Lung microvascular endothelial cell (primary cell): ENCODE results near the gene MAP2K7. TPM values are rescaled to one million over a fixed set of nuclear protein-coding genes. Genes with fewer than 3 reads are reported as not detected.

ENCODE experiments used
- DNase-seq, 2 donors: peaks; one replicate each; pipeline versions ENCODE4 v3.0.0 to v3.0.0-alpha.2; 2010; ENCODE audit warnings: low read depth in 2 of 2
- total RNA-seq: library from RNA; depleted of rRNA; stranded (reverse); fragments of >200 nt; gene quantifications from 2 replicates; pipeline ENCODE4 v1.2.1, GENCODE V29; 2014

The MAP2K7 gene
- total RNA-seq, 1 donor from 2014 or later = 9.9 TPM

DNA sequence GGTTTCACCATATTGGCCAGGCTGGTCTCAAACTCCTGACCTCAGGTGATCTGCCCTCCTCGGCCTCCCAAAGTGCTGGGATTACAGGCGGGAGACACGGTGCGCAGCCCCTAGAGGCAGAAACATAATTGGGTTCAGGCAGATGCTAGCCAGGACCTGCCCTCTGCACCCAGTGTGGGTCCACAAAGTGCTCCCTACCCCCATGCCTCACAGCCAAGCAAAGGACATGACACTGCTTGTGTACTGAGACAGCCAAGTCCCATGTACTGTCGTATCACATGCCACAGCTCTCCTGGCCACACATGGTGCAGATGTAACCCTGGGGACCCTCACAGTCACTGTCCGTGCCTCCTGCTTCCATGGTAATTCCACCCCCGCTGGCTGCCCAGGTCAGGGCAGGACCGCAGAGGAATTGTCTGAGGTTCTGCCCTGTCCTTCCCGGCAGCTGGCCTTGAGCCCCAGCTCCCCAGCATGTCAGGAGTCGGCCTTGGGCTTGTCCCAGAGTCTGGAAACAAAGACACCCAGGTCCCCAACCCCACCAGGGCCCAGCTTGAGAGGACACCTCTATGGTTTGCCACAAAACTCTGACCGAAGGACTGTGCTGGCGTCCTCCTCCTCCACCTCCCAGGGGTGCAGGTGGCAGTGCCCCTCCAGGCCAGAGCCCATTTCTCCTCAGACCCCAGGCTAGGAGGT lies 37.1 kb upstream of the MAP2K7 start:
- DNase-seq = no peak

DNA sequence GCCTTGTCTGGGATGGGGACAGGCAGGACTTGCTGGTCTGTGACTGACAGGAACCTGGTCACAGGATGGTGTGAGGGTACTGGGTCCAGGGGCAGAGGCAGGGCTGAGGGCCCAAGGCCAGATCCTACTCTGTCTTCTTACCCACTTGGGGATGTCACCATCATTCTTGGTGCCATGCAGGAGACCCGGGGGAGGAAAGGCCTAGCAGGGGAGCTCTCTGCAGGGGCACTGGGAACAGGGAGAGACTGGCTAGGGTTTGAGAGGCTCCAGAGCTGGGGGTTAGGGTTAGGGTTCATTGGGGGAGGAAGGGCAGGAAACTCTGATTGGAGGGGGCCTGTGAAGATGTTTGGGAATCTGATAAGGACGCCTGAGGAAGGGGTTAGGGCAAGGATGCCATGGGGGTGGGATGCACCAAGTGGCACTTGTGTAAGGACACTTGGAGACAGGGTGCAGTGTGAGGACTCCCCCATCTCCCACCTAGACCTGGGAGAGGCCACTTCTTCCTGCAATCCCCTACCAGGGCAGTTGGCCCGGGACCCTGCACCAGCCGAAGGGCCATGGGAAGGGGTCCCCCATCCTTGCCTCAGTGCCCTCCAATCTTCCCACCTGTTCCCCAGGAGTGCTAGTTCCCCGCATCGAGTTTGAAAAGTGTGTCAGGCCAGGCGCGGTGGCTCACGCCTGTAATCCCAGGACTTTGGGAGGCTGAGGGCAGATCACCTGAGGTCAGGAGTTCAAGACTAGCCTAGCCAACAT lies 36.4 kb upstream of the MAP2K7 start:
- DNase-seq = no peak

DNA sequence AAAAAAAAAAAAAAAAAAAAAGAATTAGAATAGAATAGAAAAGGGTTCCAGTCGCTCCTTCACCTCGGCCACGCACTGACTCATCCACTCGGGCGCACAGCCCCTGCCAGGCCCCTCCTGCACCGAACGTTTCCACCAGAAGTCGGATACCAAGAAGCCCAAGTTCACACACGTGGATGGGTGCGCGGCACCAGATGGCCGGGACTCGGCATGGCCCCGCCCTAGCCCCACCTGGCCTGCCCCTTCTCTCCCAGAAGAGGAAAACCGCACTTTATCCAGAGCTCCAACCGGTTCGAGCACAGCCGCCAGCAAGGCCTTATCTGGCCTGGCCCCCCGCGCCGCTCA lies 35.4 kb upstream of the MAP2K7 start:
- DNase-seq = no peak

DNA sequence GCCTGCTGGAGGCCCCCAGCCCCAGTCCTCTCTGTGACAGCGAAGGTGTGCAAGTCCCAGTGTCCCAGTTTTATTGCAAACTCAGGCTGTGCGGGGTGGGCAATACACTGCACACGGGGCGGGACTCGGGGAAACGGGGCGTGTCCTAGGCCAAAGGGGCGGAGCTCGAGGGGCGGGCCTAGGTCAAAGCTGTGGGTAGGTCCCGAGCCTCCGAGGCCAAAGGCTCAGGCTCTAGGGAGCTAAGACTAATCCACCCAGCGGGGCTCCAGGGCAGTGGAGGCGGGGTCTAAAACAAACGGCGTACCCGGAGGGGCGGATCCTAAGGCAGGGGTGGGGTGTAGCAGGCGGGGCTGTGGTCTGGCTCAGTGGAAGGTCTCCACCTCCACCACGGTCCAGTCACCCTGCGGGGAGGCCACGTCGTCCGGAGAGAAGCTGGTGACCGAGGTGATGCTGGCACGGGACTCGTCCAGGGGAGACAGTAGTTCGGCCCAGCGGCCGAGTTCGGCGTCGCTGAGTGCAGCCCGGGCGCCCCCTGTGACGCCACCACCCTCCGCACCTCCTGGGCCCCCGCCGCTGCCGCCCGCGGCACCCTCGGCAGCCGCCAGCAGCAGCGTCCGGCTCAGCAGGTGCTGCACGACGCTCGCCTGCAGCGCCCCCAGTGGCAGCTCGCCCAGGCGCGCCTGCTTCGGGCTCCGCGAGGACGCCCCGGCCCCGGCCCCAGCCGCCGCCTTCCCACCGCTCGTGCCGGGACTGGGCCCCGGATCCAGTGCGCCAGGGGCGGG lies 34.8 kb upstream of the MAP2K7 start:
- peak; percentile 61 to 76 for DNase-seq

DNA sequence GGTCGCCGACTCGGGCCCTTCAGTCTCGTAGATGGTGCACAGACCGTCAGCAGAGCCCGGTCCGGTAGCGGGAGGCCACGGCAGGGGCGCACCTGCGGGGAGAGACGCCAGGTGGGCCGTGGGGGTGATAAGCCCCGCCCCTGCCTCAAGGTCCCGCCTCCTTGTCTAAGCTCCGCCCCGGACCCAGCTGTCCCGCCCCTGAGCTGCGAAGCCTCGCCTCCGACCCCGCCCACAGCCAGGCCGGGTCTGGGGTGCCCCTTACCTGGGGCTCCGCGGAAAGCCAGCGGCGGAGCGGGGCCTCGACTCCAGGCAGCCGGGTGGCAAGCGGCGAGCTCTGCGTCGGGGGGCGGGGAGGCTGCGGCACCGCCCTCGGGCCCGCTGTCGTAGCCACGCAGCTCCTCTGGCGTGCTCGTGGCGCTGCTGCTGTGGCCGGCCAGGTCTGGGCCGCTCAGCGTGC lies 34.2 kb upstream of the MAP2K7 start:
- peak; percentile 41 to 67 for DNase-seq

DNA sequence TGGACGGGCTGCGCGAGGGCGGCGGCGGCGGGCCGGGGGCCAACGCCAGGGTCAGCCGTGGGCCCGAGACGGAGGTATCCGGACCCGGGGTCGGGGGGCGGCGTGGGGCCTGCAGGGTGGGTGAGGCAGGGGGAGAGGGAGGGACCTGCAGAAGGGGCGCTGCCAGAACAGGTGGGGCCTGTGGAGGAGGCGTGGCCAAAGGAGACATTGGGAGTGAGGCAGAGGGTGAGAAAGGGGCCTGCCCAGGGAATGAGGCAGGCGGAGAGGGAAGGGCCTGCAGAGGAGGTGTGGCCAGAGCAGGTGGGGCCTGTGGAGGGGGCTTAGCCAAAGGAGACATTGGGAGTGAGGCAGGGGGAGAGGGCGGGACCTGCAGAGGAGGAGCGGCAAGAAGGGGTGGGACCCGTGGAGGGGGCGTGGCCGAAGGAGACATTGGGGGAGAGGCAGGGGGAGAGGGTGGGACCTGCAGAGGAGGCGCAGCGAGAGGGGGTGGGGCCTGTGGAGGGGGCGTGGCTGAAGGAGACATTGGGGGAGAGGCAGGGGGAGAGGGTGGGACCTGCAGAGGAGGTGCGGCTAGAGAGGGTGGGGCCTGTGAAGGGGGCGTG lies 33.7 kb upstream of the MAP2K7 start:
- DNase-seq = peak; percentile 43 to 46

DNA sequence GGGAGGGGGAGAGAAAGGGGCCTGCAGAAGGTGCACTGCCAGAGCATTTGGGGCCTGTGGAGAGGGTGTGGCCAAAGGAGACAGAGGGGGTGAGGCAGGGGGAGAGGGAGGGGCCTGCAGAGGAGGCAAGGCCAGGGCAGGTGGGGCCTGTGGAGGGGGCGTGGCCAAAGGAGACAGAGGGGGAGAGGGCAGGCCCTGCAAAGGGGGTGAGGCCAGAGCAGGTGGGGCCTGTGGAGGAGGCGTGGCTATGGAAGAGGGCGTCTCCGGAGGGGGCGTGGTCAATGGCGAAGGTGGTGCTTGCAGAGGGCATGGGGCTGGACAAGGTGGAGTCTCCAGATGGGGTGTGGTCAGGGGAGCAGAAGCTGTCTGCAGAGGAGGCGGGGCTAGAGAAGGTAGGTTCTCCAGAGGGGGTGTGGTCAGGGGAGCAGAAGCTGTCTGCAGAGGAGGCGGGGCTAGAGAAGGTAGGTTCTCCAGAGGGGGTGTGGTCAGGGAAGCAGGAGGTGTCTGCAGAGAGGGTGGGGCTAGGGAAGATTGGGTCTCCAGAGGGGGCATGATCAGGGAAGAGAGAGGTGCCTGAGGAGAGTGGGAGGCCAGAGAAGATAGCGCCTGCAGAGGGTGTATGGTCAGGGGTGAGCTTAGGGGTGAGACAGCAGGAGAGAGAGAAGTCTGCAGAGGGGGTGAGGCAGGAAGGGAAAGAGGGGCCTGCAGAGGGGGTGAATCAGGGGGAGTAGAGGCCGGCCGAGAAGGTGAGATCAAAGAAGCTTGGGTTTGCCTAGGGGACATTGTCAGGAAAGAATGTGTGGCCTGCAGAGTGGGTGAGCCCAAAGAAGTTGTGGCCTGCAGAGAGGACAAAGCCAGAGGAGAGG lies 32.9 kb upstream of the MAP2K7 start:
- peak; percentile 47 to 50 for DNase-seq

DNA sequence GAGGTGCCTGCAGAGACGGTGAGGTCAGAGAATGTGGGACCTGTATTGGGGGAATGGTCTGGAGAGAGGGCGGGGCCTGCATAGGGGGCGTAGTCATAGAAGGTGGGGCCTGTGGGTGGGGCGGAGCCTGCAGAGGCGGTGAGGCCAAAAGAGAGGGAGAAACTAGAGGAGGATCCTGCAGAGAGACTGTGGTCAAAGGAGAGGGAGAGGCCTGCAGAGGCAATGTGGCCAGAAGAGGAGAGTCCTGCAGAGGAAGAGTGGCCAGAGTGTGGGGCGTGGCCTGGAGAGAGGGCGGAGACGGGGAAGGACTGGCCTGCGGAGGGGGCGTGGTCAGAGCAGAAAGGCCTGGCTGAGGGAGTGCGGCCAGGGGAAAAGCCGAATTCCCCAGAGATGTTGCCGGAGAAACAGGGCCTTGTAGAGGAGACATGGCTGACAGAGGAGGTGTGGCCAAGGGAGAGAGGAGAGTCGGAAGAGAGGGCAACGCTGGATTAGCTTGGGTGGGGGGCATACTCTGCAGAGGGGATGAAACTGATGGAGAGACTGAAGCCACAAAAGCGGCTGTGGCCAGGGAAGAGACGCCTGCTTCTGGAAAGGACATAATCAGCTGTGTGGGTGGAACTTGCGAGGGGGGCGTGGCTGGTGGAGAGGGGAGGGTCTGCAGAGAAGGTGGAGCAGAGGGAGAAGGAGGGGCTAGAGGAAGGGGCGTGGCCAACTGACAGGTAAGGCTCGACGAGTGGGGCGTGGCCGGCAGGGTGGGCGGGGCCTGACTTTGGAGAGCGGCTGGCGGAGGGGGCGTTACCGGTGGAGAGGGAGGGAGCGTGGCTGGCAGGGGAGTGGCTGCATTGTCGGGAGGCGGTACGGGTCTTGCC lies 32.0 kb upstream of the MAP2K7 start:
- peak; percentile 73 for DNase-seq

DNA sequence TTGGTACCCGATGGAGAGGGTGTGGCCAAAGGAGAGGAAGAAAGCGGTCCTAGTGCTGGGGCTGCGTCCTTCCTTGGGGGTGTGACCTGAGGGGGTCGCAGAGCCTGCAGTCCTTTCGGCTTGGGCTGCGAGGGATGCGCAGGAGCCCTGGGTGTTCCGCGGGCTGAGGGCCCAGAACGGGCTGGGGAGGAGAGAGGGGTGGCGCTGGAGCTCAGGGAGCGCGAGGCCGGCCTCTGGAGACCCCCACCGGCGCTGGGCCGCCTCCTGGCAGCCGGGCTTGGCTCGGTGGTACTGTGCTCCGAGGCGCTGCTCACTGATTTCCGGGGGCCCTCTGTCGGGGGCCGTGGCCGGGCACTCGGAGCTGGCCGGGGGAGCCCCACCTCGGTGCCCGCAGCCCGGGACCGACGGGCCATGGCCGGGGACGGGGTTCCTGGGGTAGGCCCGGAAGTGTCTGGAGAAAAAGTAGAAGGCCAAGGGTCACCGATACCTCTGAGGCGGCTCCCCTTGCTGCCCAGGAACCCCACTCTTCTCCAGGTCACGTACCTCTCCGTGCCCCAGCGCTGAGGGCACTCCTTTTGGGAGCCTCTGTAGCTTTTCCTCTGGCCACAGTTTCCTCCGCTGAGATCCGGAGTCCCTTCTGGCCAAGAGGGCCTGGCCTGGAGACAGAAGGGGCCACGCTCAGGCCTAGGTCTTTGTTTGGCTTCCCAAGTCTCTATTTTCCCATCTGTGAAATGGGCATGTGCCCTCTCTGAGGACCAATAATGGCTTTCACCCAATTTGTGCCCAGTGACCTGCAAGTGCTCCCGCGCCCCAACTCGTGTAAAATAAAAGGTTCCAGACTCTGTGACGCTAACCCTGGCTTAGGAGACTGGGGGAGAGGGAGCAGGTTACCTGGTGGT lies 31.1 kb upstream of the MAP2K7 start:
- DNase-seq = no peak

DNA sequence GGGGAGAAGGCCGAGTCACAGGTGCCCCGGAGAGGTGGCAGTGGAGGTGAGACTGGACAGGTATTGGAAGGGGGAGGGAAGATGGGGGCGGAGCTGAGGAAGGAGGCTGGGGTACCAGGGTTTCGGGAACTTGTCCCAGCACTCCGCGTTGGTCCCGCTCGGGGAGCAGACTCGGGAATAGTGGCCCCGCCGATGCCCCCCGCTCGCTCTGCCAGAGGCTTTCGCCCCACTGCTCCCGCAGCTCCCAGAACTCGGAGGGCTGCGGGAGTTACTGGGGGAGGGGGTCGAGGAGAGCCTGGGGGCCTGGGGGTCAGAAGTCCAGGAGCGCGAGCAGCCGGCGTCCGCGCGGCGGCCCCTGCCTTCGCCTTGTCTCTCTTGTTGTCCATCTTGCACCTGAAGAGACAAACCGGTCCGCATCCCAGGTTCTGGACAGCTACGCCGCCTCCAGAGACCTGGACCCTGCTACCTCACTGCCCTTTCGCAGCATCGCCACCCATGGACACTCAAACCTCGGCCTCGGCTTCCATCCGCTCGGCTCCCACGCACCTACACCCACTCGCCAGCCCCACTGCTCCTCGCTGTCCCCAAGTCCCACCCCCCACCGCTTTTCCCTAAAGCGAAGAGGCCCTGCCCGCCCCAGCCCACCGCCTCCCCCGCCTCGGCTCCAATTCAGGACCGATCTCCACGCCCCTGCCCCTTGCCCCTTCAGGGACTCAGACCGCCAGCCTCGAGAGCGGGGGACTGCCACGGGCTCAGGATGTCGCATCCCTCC lies 30.2 kb upstream of the MAP2K7 start:
- DNase-seq = no peak

DNA sequence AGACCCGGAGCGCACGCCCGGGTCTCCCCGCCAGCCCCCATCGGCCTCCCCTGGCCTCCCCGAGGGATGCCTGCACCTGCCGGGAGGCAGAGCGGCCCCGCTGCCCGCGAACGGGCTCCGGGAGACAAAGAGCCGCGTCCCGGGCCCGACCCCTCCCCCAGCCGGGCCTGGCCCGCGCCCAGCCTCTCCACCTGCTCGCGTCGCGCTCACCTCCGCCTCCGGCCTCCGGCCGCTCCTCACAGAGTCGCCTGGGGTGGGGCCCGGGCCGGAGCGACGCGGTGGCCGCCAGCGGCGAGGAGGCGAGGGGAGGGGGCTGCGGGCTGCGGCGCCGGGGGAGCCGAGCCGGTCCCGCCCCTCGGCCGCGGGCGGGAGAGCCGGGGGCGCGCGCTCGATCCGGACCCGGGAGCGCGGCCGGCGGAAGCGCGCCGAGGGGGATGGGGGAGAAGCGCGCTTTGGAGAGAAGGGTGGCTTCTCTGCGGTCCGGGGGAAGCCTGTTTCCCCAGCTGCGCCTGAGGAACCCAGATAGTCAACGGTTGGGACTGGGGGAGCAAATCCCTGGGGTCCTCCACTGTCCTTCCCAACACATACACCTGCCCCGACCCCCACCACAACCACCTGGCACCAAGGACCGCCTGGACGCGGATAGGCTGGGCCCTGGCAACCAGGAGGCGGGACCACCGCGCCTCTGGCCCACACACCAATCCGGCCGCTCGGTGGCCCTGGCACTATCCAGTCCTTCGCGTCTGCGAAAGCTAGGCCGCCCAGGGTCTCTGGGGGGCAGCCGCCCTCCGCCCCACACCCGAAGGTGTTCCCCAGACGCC lies 29.4 kb upstream of the MAP2K7 start, which contains the start of gene PRR36:
TSS of gene PRR36 (minus strand) at position 315 of the 821 bp plus-strand sequence. CDS start 701 bp downstream, outside the sequence.
- peak in 1 of 2 donors; percentile 62 for DNase-seq

DNA sequence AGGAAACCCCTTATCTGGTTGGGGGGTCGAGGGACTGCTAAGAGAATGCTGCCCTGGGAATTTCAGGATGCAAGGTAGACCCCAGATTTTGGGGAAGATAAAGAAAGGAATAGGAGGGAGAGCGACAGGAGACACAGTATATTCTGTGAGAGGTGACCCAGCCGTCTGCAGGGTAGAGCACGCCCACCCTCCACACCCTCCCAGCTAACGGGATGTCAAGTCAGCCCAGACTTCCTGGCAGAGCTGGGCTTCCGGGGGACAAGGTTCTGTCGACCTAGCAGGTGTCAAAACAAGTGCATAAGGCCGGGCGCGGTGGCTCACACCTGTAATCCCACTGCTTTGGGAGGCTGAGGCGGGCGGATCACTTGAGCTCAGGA lies 28.8 kb upstream of the MAP2K7 start:
- DNase-seq = no peak

DNA sequence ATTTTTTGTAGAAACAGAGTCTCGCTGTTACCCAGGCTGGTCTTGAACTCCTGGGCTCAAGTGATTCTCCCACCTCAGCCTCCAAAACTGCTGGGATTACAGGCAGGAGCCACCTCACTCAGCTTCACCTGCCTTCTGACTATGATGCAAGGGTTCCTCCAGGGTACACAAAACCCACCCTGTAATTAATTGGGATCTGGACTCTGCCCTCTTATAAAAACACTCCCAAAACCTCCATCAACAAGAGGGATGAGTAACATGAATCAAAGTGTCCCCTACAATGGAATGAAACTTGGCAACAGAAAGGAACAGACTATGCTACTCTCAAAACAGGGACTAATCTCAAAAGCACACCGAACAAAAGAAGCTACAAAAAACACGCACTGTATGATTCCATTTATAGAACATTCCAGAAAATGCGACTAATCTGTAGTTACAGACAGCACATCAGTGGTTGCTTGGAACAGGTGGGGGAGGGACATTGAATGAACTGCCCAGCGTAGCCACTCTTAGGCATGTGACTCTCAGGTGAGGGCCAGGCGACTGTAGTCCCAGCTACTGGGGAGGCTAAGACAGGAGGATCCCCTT lies 26.3 kb upstream of the MAP2K7 start:
- no peak for DNase-seq

DNA sequence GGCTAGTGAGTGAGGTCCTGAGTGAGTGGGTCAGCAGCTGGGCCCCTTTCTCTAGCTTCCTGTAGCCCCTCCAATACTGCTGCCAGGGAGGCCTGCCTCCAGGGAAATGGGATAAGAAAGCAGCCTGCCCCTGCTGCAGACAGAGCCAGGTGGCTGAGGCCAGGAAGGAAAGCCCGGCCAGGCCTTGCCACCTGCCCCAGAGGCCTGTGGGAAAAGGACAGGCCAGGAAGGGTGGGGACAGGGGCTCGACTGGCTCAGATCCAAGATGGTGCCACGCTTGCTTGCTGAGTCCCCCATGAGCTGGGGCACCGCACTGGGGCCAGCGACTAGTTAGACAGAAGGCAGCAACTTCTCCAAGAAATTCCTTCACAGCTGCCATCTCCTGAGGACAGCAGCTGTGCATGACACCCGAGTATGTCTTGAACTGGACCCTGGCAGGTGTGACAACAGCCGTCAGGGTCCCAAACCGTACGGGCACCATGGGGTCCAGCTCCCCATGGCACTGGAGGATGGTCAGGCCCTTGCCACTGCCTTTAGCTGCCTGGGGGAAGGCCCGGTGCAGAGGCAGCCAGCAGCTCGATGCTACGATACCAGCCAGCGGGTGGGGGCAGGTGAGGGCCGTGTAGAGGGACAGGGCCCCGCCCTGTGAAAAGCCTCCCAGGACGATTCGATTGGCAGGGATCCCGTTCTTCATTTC lies 24.4 kb upstream of the MAP2K7 start:
- DNase-seq = no peak

DNA sequence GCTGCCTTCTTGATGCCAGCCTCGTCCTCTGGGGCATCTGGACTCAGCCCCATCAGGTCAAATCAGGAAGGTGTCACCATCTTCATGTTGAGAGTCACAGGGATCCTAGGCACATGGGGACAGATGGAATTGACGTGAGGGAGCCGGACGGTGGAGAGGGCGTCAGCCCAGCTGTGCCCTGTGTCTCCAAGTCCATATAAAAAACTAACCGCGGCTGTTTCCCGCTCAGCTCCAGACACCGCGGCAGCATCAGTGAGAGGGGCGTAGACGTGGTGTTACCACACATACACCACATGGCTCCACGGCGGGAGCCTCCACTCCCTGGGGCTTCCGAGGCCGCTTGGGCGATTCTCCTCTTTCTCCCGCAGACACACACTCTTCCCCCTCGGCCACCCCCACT lies 23.8 kb upstream of the MAP2K7 start:
- no peak for DNase-seq

DNA sequence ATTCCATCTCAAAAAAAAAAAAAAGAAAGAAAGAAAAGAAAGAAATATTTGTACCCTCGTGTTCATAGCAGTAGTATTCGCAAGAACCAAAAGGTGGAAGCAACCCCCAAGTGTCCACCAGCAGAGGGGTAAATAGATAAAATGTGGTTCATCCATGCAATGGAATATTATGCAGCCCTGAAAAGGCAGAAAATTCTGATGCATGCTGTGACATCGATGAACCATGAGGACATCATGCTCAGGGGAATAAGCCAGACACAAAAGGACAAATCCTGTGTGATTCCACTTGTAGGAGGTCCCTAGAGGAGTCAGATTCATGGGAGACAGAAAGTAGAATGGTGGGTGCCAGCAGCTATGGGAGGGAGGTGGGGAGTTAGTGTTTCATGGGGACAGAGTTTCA lies 21.8 kb upstream of the MAP2K7 start:
- DNase-seq = no peak
